HG02870 (cell line): ENCODE measurements around the gene TXNRD3.

ENCODE experiments used
- ATAC-seq: cut with Tn5 transposase; IDR thresholded peaks from one replicate; pipeline ENCODE4 v1.9.1; 2021; ENCODE audit warnings: mild to moderate bottlenecking, moderate library complexity; ENCODE audit not compliant: unreplicated experiment

The TXNRD3 gene

GRCh38 chr3:126672741-126673140, 17.8 kb upstream of the TXNRD3 start:
- no peak for ATAC-seq

- ATAC-seq, result no peak
These were observed 17.4 kb upstream of the TXNRD3 start for GRCh38 chr3:126672340-126672739.

- no peak for ATAC-seq
These were observed 16.6 kb upstream of the TXNRD3 start for GRCh38 chr3:126671521-126671920.

- ATAC-seq, result no peak
These were observed 13.8 kb upstream of the TXNRD3 start for GRCh38 chr3:126668450-126669401.

GRCh38 chr3:126667631-126668449, 12.9 kb upstream of the TXNRD3 start:
- no peak for ATAC-seq

GRCh38 chr3:126666658-126667528, 12.0 kb upstream of the TXNRD3 start:
- ATAC-seq, result no peak

GRCh38 chr3:126665959-126666657, 11.2 kb upstream of the TXNRD3 start:
- ATAC-seq, result no peak

- no peak for ATAC-seq
These were observed 10.5 kb upstream of the TXNRD3 start for GRCh38 chr3:126665221-126665936.

GRCh38 chr3:126664591-126665214, 9.8 kb upstream of the TXNRD3 start:
- ATAC-seq, result no peak

GRCh38 chr3:126663750-126664149, 8.8 kb upstream of the TXNRD3 start:
- ATAC-seq, result no peak

- ATAC-seq, result no peak
These were observed 8.3 kb upstream of the TXNRD3 start for GRCh38 chr3:126663257-126663656.

GRCh38 chr3:126661532-126662364, 6.8 kb upstream of the TXNRD3 start:
- no peak for ATAC-seq

- ATAC-seq, result no peak
These were observed 5.3 kb upstream of the TXNRD3 start for GRCh38 chr3:126659915-126660886.

- ATAC-seq, result no peak
These were observed 3.7 kb upstream of the TXNRD3 start for GRCh38 chr3:126658584-126658983.

GRCh38 chr3:126657901-126658300, 3.0 kb upstream of the TXNRD3 start:
- no peak for ATAC-seq

- ATAC-seq, result no peak
These were observed 1.6 kb upstream of the TXNRD3 start for GRCh38 chr3:126656371-126657134.
